HG02759 (cell line): Measurements from ENCODE around the gene PCID2.
"Not testable (repeated sequence)": the region's sequence is repeated elsewhere in the genome, so short reads cannot be mapped to it uniquely, and the experiment has no call there.

Source experiments
- ATAC-seq: cut with Tn5 transposase; IDR thresholded peaks from one replicate; pipeline ENCODE4 v1.9.1; 2021; ENCODE audit warnings: mild to moderate bottlenecking, moderate library complexity; ENCODE audit not compliant: unreplicated experiment

Gene PCID2

GRCh38 chr13:113208421-113209335, at the start of gene PCID2:
PCID2 (minus strand) TSS chr13:113208669; CDS start chr13:113208634, 35 bp downstream.
- peak; percentile 80 for ATAC-seq

DNA sequence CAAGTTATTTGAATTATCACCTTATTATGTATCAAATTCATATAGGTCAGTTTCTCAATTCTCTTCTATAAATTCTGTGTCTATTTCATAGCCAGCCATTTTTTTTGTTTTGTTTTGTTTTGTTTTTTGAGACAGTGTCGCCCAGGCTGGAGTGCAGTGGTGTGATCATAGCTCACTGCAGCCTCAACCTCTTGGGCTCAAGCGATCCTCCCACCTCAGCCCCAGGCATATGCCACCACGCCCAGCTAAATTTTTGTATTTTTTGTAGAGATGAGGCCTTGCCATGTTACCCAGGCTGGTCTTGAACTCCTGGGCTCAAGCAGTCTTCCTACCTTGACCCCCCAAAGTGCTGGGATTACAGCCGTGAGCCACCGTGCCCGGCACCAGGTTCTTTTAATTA, 49.4 kb upstream of the PCID2 start:
- not testable (repeated sequence) for ATAC-seq

DNA sequence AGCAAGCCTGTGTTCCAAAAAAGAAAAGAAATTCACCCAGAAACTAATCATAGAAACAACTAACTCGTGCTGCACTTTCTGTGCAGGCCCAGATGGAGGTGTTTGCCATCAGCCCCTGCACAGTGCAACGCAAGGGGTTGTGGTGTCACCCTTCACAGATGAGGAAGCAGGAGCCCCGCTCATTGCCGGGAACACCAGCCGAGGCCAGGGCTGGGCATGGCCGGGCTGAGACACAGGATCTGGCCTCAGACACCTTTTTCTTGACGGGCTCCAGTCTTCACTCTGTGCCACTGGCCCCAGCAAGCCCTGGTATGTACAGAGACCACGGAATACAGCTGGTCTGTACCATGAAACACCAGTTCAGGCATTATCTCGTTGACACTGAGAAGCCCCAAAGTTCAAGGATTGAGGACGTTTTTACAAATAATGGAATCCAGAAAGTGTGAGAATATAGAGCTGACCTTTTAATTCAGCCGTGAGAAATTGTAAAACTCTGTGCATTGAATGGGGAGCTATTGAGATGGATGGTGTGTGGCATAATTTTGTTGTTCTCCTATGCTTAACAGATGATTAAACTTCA, 44.1 kb upstream of the PCID2 start:
- no peak for ATAC-seq

DNA sequence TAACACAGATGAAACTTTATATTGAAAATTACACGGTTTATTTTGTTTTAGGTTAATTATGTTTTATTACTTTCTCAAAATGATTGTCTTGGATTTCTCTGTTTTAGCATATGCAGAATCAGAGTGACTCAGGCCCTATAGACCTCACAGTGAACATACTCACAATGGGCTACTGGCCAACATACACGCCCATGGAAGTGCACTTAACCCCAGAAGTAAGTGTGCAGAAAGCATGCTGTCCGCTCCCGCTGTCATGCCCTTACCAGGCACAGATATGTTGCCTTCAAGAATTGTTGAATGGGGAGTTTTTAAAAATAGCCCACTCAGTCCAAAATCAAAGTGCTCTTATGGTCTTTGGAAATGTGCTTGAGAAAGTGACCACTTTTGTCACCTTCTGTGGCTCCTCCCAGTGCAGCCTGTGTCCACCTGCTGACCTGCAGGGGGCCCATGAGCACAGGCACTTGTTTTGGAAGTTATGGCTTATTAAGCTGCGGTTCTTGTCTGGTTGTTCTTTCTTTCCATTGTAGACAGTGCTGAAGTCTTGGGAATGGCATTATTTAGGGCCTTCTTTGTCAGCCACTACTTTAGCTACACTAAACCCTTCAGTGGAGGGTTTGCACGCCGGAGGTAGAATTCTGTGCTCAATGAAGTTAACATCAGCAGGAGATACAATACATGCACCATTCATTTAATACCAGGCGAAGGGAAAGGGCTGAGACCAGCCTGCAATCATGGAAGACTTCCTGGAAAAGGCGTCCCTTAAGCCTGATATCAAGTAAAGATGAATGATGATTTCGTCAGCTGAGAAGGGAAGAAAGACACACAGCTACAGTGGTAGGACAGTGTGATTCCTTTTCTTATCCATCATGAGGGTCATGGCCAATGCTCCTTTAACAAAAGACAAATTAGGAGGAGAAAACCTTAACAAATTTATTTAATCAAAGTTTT, 37.7 kb upstream of the PCID2 start:
- ATAC-seq, result no peak

GRCh38 chr13:113243847-113244246, 35.4 kb upstream of the PCID2 start:
- ATAC-seq, result no peak

GRCh38 chr13:113241623-113242022, 33.2 kb upstream of the PCID2 start:
- ATAC-seq, result not testable (repeated sequence)

DNA sequence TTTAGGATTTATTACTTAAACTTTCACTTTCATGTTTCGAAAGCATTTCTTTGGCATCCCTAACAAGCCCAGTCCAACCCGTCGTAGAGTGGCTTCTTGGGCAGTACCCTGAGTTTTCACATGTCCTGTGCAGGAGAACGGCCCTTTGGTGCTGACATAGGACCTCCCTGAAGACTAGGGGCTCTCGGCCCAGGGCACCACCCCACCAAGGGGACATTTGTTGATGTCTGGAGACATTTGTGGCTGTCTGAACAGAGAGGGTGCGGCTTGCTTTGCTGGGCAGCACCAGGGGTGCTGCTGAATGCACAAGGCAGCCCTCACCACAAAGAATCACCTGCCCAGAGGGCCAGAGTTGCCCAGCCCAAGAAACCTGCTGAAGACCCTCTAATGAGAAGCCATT, 31.5 kb upstream of the PCID2 start:
- ATAC-seq, result no peak

DNA sequence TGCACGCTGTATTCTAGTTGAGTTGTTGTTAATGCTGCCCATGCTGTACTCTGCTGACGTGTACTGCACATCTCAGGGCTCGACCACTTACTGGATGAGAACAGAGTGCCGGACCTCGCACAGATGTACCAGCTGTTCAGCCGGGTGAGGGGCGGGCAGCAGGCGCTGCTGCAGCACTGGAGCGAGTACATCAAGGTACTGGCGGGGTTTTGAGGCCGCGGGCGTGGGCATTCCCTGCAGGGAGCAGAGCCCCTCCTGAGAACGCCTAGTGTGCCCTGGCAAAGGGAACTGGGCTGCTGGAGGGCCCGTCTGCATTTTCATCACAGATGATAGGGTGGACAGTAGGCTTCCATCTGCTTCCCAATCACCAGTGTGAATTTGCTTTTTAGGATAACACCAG, 30.9 kb upstream of the PCID2 start:
- no peak for ATAC-seq

DNA sequence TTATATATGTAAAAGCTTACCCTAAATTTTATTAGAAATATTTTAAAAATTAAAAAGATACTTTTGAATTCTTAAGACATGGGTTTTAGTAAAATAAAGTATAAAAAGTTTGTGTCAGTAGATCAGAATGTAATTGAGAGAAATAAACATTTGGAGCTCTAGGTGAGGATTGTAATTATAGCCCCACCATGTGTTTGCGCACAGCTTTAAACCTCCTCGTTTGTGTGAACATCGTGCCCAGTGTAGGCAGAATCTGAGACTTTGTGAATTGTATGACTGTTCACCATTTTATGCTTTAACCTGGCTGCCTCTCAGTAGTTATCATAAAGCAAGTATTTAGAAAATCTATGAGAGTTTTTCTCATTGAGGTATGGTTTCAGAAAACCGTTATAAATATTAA, 30.1 kb upstream of the PCID2 start:
- no peak for ATAC-seq

- ATAC-seq, result no peak
Measured at GRCh38 chr13:113233101-113233500, 24.6 kb upstream of the PCID2 start.

DNA sequence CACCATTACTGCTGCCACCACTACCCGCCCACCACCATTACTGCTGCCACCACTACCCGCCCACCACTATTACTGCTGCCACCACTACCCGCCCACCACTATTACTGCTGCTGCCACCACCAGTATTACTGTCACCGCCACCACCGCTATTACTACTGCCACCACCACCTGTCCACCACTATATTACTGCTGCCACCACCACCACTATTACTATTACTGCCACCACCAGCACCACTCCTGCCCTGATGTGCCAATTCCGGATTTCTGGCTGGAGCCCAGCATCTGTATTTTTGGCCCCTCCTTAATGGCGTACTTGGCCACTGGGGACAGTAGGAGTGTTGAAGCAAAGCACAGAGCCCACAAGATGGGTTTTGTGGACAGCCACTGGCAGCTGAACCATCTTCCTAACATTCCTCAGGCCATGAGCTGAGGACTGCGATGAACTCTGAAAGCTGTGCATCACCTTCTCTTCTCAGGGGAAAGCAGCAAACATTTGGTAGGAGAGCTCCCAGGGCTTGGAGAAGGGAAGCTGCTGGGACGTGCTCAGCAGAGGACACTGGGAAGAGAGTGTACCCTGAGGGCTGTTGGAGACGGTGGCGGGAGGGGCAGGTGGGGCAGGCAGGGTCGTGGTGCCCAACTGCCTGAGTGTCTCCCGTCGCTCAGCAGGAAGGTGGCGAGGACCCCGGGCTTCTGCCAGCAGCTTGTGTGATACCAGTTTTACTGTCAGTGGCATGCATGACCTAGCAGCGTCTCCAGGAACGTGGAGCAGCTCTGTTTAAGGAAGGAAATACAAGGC, 23.9 kb upstream of the PCID2 start:
- no peak for ATAC-seq

DNA sequence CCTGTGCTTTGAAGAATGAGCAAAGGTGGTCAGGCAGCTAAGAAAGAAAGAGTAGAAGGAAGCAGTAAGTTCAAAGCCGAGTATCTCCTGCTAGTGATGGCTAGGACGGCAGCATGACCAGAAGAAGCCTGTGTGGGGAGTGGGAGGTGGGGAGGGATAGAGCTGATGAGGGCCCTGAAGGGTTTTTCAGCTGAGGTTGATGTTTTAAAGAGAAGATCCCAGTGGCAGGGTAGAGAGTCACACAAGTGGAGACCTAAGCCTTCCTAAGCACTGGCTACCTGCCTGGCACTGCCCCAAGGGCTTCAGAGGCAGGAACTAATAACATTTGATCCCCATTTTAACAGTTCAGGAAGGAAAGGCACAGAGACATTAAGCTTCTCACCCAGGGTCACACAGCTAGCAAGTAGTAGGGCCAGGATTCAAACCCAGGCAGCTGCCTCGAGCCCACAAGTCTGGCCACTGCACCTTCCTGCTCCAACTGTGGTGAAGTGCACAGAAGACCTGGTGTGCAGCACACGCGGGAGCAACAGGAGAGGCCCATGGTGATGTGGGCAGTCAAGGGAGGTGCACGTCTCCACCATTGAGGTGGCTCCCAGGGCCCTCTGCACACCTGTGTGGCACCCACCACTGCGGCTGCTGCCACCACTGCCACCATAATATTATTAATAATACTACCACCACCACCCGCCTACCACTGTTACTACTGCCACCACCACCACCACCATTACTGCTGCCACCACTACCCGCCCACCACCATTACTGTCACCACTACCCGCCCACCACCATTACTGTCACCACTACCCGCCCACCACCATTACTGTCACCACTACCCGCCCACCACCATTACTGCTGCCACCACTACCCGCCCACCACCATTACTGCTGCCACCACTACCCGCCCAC, 23.1 kb upstream of the PCID2 start:
- no peak for ATAC-seq

- ATAC-seq, result no peak
Measured at GRCh38 chr13:113229791-113230190, 21.3 kb upstream of the PCID2 start.

DNA sequence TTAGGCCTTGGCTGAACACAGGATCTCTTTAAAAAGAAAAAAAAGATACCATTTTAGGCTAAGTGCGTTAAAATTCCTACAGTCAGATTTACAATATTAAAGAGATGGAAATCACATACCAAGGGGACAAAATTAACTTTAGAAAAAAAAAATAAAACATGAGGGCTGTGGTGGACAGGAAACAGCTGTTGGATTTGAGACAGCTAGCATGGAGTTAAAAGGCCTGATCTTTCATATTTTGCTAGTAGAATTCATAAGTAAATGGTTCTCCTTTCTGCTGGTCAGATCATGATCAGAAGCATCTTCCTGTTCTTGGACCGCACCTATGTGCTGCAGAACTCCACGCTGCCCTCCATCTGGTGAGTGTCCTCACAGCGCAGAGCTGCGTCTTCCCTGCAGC, 20.7 kb upstream of the PCID2 start:
- ATAC-seq, result no peak

GRCh38 chr13:113226873-113227450, 18.5 kb upstream of the PCID2 start:
- no peak for ATAC-seq

DNA sequence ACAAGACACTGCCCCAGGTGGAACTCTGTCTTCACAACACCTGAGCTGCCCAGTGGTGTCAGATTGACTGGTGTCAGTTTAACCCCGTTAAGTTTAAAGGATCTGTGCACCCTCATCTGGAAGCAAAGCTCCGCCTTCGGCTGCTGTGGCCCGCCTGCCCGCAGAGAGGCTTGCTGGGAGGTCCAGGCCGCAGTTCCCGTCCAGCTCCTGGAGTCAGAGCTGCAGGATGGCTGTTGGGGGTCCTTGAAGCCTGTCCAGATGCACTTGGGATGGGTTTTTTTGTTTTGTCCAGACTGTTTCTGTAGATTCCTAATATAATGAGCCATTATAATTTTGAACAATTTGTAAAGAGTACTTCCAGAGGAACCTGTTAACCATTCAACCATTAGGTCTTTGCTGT, 17.0 kb upstream of the PCID2 start:
- no peak for ATAC-seq

GRCh38 chr13:113224486-113224885, 16.0 kb upstream of the PCID2 start:
- no peak for ATAC-seq

DNA sequence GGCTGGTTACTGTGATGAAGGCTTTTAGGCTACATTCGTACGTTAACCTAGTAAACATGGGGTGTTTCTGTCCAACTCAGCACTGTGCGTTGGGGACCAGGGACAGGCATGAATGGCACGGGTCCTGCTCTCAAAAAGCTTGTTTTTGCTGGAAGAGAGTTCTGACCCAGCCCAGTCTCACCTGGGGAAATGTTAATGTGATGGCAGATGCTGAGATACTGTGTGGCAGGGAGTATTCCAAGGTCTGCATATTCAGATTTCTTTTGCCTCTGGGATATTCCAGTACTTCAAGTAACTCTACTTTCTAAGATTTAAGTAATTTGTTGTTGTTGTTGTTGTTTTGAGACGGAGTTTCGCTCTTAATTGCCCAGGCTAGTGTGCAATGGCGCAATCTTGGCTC, 14.6 kb upstream of the PCID2 start:
- ATAC-seq, result no peak

GRCh38 chr13:113220877-113221276, 12.4 kb upstream of the PCID2 start:
- no peak for ATAC-seq
